GM23338 (cell line): ENCODE results near the gene ECE1. TPM values are rescaled to one million over a fixed set of nuclear protein-coding genes. Genes with fewer than 3 reads are reported as not detected.

Source experiments
- ATAC-seq: fragments of 200-7000 bp; cut with Tn5 transposase; 3 replicates; pipeline ENCODE4 v1.9.1; 2020
- DNase-seq: peaks from one replicate; pipeline ENCODE4 v3.0.0-alpha.2; 2015; ENCODE audit warnings: low spot score
- H2AFZ ChIP-seq: fragments of 200-600 bp; sonication (generic); 2 replicates; pipeline ENCODE4 v1.8.0; 2016; ENCODE audit warnings: antibody characterized with exemption, mild to moderate bottlenecking, moderate library complexity
- H3F3A ChIP-seq: fragments of 200-600 bp; sonication (generic); replicated peaks from 2 replicates; pipeline ENCODE4 v1.8.0; 2017; ENCODE audit warnings: antibody characterized with exemption, mixed run types, low read depth
- H3K27ac ChIP-seq: fragments of 200-600 bp; sonication (generic); 2 replicates; pipeline ENCODE4 v1.6.1; 2016; ENCODE audit warnings: low read depth
- H3K27me3 ChIP-seq: fragments of 200-600 bp; sonication (generic); 2 replicates; pipeline ENCODE4 v1.8.0; 2016; ENCODE audit warnings: mild to moderate bottlenecking, mixed run types, moderate library complexity; ENCODE audit not compliant: insufficient read depth
- H3K36me3 ChIP-seq: fragments of 200-600 bp; sonication (generic); 2 replicates; pipeline ENCODE4 v1.8.0; 2016; ENCODE audit warnings: mild to moderate bottlenecking; ENCODE audit not compliant: insufficient read depth
- H3K4me1 ChIP-seq: fragments of 200-600 bp; sonication (generic); 2 replicates; pipeline ENCODE4 v1.8.0; 2016; ENCODE audit warnings: mild to moderate bottlenecking, moderate library complexity; ENCODE audit not compliant: insufficient read depth
- H3K4me2 ChIP-seq: fragments of 200-600 bp; sonication (generic); 2 replicates; pipeline ENCODE4 v1.7.1; 2017; ENCODE audit warnings: mixed run types
- H3K4me3 ChIP-seq: fragments of 200-600 bp; sonication (generic); 2 replicates; pipeline ENCODE4 v1.6.1; 2016; ENCODE audit warnings: mixed run types
- H3K79me2 ChIP-seq: fragments of 200-600 bp; sonication (generic); replicated peaks from 2 replicates; pipeline ENCODE4 v1.8.0; 2017; ENCODE audit warnings: mild to moderate bottlenecking; ENCODE audit not compliant: insufficient read depth
- H3K9me2 ChIP-seq: fragments of 200-600 bp; sonication (generic); 2 replicates; pipeline ENCODE4 v1.8.0; 2017; ENCODE audit not compliant: insufficient read depth
- H4K20me1 ChIP-seq: fragments of 200-600 bp; sonication (generic); replicated peaks from 2 replicates; pipeline ENCODE4 v1.8.0; 2017; ENCODE audit warnings: mild to moderate bottlenecking; ENCODE audit not compliant: insufficient read depth
- H3K27ac Mint-ChIP-seq: 2 replicates; pipeline ENCODE4 v1.8.0; 2020; ENCODE audit warnings: inconsistent platforms, mild to moderate bottlenecking, moderate library complexity, mixed read lengths
- H3K27me3 Mint-ChIP-seq: 3 replicates; pipeline ENCODE4 v1.8.0; 2022; ENCODE audit warnings: low read depth, mild to moderate bottlenecking, moderate library complexity, mixed read lengths, inconsistent platforms; ENCODE audit not compliant: insufficient read depth, poor library complexity
- H3K36me3 Mint-ChIP-seq: 3 replicates; pipeline ENCODE4 v1.8.0; 2021; ENCODE audit warnings: low read depth, mild to moderate bottlenecking, inconsistent platforms, moderate library complexity, mixed read lengths
- H3K4me1 Mint-ChIP-seq: 3 replicates; pipeline ENCODE4 v1.8.0; 2020; ENCODE audit warnings: mild to moderate bottlenecking, inconsistent platforms, mixed read lengths
- H3K4me3 Mint-ChIP-seq: 3 replicates; pipeline ENCODE4 v1.8.0; 2021; ENCODE audit warnings: moderate library complexity, mild to moderate bottlenecking, inconsistent platforms, mixed read lengths
- H3K9me3 Mint-ChIP-seq: 3 replicates; pipeline ENCODE4 v1.8.0; 2020; ENCODE audit warnings: moderate library complexity, mild to moderate bottlenecking, inconsistent platforms, mixed read lengths
- CREB1 ChIP-seq: fragments of 250-450 bp; sonication (Bioruptor Pico); IDR thresholded peaks from 2 replicates; pipeline ENCODE4 v1.5.0; 2020; ENCODE audit warnings: low read depth, mild to moderate bottlenecking, moderate library complexity
- EZH2 ChIP-seq: fragments of 200-600 bp; sonication (generic); IDR thresholded peaks from one replicate; pipeline ENCODE4 v1.8.0; 2017; ENCODE audit warnings: antibody characterized with exemption, mild to moderate bottlenecking, low read depth; ENCODE audit not compliant: unreplicated experiment
- EZH2phosphoT487 ChIP-seq: fragments of 200-600 bp; sonication (generic); IDR thresholded peaks from one replicate; pipeline ENCODE4 v1.8.1; 2018; ENCODE audit warnings: antibody characterized with exemption; ENCODE audit not compliant: unreplicated experiment
- NANOG ChIP-seq: IDR thresholded peaks from 2 replicates; pipeline ENCODE4 v1.6.1; 2016; ENCODE audit warnings: antibody characterized with exemption, borderline replicate concordance
- POLR2AphosphoS5 ChIP-seq: IDR thresholded peaks from 2 replicates; pipeline ENCODE4 v1.6.1; 2016; ENCODE audit warnings: antibody characterized with exemption, low read depth
- STAT1 ChIP-seq: IDR thresholded peaks from one replicate; pipeline ENCODE4 v1.6.1; 2016; ENCODE audit warnings: antibody characterized with exemption; ENCODE audit not compliant: unreplicated experiment
- ZNF114 ChIP-seq: fragments of 250-450 bp; sonication (Bioruptor Pico); IDR thresholded peaks from 2 replicates; pipeline ENCODE4 v1.5.0; 2020; ENCODE audit warnings: mild to moderate bottlenecking, moderate library complexity
- ZNF331 ChIP-seq: fragments of 250-450 bp; sonication (Bioruptor Pico); IDR thresholded peaks from 2 replicates; pipeline ENCODE4 v1.5.0; 2020; ENCODE audit warnings: low read depth, mild to moderate bottlenecking, moderate library complexity
- polyA plus RNA-seq: library from polyadenylated mRNA; unstranded; fragments of >200 nt; fragmentation: Nextera tagmentation; extraction: Ambion mirVana; gene quantifications from 2 replicates; pipeline ENCODE4 v1.2.1, GENCODE V29; 2016
- total RNA-seq: library from RNA; depleted of rRNA; stranded (reverse); fragments of >200 nt; shearing (Covaris generic); gene quantifications from 2 replicates; pipeline ENCODE4 v1.2.3, GENCODE V29; 2014
- TF ChIP-seq, protein P1 (sequence below): IDR thresholded peaks from 2 replicates; pipeline ENCODE4 v1.6.1; 2016; ENCODE audit warnings: antibody characterized with exemption
- TF ChIP-seq, protein P2 (sequence below): IDR thresholded peaks from one replicate; pipeline ENCODE4 v1.6.1; 2018; ENCODE audit warnings: antibody characterized with exemption; ENCODE audit not compliant: unreplicated experiment
- TF ChIP-seq, protein P3 (sequence below), 2 experiments: fragments of 200-600 bp in 1 of 2; sonication (generic) in 1 of 2; conservative IDR thresholded peaks; 2 replicates each; pipeline versions ENCODE4 v1.5.1 to v1.6.1; 2016 to 2017; ENCODE audit warnings: antibody characterized with exemption in 2 of 2, low read depth in 2 of 2, mild to moderate bottlenecking in 2 of 2, moderate library complexity in 1 of 2

Gene ECE1
- total and polyA plus RNA-seq, 2 experiments from 2014 or later, result 11.0 to 45.0 TPM

DNA sequence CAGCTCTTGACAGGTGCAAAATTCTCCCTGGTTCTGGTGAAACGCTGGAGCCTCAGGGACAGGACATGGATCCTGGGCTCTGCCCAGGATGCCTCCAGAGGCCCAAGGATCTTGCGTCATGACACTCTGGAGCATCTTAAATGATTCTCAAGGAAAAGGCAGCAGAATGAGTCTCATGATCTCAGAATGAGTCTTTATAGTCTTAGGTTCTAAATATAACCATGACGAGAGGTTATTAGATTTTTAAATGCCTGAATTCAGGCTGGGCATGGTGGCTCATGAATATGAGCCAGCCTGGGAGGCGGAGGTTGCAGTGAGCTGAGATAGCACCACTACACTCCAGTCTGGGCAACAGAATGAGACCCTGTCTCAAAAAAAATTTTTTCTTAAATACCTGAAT is 55.5 kb downstream of the ECE1 start:
- H3K9me3 Mint-ChIP-seq, result no peaks in the 10 kb centered on the region

DNA sequence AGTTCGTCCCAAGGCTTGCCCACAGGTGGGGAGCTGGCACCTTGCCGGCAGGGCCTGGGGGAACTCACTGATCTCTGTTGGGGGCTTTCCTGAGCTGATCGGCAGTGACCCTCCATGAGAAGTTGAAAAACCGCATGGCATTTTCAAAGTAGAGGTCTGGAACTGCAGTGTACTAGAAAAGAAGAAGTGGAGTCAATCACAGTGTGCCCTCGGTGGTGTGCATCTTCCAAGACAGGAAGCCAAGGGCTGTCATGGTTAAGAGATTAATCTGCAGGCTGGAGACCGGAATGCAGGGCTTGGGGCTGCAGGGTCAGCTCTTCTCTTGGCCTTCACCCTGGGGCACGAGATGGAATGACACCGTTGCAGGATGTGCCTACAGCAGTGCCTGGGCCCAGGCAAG is 56.8 kb downstream of the ECE1 start:
- H2AFZ ChIP-seq, result no peak overlapping the region
- Mint-ChIP-seq H3K4me3 (no peak overlapping the region), H3K36me3 (peaks cover 14% of the 10 kb centered on the region; the same call in 2 of the 3 replicates), H3K27ac (no peak overlapping the region), H3K27me3 (no peaks in the 10 kb centered on the region), H3K9me3 (no peaks in the 10 kb centered on the region), H3K4me1 (peaks cover 2% of the 10 kb centered on the region; the same call in 2 of the 3 replicates)
- H3K4me2 ChIP-seq, result no peak overlapping the region
- TF ChIP-seq EZH2, result no peak
- TF ChIP-seq, protein P1, sequence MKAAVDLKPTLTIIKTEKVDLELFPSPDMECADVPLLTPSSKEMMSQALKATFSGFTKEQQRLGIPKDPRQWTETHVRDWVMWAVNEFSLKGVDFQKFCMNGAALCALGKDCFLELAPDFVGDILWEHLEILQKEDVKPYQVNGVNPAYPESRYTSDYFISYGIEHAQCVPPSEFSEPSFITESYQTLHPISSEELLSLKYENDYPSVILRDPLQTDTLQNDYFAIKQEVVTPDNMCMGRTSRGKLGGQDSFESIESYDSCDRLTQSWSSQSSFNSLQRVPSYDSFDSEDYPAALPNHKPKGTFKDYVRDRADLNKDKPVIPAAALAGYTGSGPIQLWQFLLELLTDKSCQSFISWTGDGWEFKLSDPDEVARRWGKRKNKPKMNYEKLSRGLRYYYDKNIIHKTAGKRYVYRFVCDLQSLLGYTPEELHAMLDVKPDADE, result no peak
- no peak for TF ChIP-seq EZH2phosphoT487
- TF ChIP-seq, protein P2, sequence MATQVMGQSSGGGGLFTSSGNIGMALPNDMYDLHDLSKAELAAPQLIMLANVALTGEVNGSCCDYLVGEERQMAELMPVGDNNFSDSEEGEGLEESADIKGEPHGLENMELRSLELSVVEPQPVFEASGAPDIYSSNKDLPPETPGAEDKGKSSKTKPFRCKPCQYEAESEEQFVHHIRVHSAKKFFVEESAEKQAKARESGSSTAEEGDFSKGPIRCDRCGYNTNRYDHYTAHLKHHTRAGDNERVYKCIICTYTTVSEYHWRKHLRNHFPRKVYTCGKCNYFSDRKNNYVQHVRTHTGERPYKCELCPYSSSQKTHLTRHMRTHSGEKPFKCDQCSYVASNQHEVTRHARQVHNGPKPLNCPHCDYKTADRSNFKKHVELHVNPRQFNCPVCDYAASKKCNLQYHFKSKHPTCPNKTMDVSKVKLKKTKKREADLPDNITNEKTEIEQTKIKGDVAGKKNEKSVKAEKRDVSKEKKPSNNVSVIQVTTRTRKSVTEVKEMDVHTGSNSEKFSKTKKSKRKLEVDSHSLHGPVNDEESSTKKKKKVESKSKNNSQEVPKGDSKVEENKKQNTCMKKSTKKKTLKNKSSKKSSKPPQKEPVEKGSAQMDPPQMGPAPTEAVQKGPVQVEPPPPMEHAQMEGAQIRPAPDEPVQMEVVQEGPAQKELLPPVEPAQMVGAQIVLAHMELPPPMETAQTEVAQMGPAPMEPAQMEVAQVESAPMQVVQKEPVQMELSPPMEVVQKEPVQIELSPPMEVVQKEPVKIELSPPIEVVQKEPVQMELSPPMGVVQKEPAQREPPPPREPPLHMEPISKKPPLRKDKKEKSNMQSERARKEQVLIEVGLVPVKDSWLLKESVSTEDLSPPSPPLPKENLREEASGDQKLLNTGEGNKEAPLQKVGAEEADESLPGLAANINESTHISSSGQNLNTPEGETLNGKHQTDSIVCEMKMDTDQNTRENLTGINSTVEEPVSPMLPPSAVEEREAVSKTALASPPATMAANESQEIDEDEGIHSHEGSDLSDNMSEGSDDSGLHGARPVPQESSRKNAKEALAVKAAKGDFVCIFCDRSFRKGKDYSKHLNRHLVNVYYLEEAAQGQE, result no peak
- TF ChIP-seq, protein P3, sequence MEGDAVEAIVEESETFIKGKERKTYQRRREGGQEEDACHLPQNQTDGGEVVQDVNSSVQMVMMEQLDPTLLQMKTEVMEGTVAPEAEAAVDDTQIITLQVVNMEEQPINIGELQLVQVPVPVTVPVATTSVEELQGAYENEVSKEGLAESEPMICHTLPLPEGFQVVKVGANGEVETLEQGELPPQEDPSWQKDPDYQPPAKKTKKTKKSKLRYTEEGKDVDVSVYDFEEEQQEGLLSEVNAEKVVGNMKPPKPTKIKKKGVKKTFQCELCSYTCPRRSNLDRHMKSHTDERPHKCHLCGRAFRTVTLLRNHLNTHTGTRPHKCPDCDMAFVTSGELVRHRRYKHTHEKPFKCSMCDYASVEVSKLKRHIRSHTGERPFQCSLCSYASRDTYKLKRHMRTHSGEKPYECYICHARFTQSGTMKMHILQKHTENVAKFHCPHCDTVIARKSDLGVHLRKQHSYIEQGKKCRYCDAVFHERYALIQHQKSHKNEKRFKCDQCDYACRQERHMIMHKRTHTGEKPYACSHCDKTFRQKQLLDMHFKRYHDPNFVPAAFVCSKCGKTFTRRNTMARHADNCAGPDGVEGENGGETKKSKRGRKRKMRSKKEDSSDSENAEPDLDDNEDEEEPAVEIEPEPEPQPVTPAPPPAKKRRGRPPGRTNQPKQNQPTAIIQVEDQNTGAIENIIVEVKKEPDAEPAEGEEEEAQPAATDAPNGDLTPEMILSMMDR (conservative IDR thresholded peaks at IDR 0.05; ENCODE audit: low read depth in 2 of 2), result no peak
- no peak for TF ChIP-seq ZNF331 (CRISPR knock-in tag)
- no peak for TF ChIP-seq ZNF114 (CRISPR knock-in tag)
- no peak for TF ChIP-seq NANOG
- TF ChIP-seq STAT1, result no peak
- no peak for TF ChIP-seq CREB1
- no peaks in the 10 kb centered on the region for H3K27me3 ChIP-seq
- H3K4me1 ChIP-seq, result no peaks in the 10 kb centered on the region
- no peak for ATAC-seq
- H4K20me1 ChIP-seq, result no peaks in the 10 kb centered on the region; the same call in 1 of the 2 replicates
- H3F3A ChIP-seq, result no peaks in the 10 kb centered on the region
- H3K27ac ChIP-seq, result no peak overlapping the region
- no peaks in the 10 kb centered on the region for H3K79me2 ChIP-seq
- H3K36me3 ChIP-seq, result no peaks in the 10 kb centered on the region; the same call in 1 of the 2 replicates
- DNase-seq, result no peak
- H3K9me2 ChIP-seq, result no peaks in the 10 kb centered on the region
- no peak overlapping the region for H3K4me3 ChIP-seq

More for the DNA sequence above, 55.5 kb downstream of the ECE1 start:
- Mint-ChIP-seq H3K4me1 (peaks cover 4% of the 10 kb centered on the region; the same call in 2 of the 3 replicates), H3K27ac (no peak overlapping the region), H3K36me3 (peaks cover 14% of the 10 kb centered on the region; the same call in 2 of the 3 replicates), H3K27me3 (no peaks in the 10 kb centered on the region), H3K4me3 (no peak overlapping the region)
- Histone ChIP-seq H3K4me3 (no peak overlapping the region), H3K9me2 (no peaks in the 10 kb centered on the region), H3K4me2 (no peak overlapping the region), H4K20me1 (no peaks in the 10 kb centered on the region; the same call in 1 of the 2 replicates), H3K27ac (no peak overlapping the region), H3K27me3 (no peaks in the 10 kb centered on the region), H3K4me1 (no peaks in the 10 kb centered on the region), H3F3A (no peaks in the 10 kb centered on the region), H3K36me3 (no peaks in the 10 kb centered on the region; the same call in 1 of the 2 replicates), H3K79me2 (no peaks in the 10 kb centered on the region), H2AFZ (no peak overlapping the region)
- DNase-seq (no peak), ATAC-seq (no peak)
- no peak for TF ChIP-seq NANOG
- TF ChIP-seq, protein P1, result no peak
- TF ChIP-seq CREB1, result no peak
- no peak for TF ChIP-seq POLR2AphosphoS5
- TF ChIP-seq, protein P3 (conservative IDR thresholded peaks at IDR 0.05; ENCODE audit: low read depth in 2 of 2), result no peak
- no peak for TF ChIP-seq EZH2phosphoT487
